ENCODE measurements around the gene RBFOX1.

The RBFOX1 gene

DNA sequence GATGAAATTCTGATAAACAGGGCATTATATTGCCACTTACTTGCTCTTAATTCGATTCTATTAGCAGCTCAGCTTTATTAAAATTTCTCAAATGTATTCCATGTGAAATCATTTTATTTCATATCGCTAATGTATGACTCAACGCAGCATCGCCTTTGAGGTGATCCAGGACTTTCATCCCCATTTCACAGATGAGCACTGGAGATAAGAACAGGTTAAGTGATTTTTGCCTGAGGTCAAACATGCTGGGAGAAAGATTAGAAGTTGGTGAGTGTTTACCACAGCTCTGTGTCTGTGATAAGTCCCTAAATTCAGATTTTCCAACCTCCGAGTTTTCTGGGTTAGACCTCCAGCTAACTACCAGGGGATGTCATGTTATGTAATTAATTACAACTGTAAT, 43.6 kb downstream of the RBFOX1 start:
- no peak for DNase-seq

DNA sequence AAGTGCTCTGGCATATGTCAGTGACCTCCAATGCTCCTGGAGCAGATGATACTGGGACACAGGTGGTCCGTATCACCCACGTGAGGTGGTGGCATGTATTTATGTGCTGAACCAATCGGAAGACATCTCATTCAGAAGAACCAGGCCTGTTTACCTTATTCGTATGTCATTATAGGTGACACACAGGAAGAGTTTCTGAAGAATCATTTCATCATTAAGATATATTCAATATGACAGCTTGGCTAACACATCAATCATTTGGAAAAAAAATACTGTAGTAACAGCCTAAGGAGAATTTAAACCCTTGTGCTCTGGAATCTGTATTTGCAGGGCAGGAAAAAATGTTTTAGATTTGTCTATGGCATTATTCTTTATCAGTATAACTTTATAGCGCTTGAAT, 44.6 kb downstream of the RBFOX1 start:
- no peak for DNase-seq

DNA sequence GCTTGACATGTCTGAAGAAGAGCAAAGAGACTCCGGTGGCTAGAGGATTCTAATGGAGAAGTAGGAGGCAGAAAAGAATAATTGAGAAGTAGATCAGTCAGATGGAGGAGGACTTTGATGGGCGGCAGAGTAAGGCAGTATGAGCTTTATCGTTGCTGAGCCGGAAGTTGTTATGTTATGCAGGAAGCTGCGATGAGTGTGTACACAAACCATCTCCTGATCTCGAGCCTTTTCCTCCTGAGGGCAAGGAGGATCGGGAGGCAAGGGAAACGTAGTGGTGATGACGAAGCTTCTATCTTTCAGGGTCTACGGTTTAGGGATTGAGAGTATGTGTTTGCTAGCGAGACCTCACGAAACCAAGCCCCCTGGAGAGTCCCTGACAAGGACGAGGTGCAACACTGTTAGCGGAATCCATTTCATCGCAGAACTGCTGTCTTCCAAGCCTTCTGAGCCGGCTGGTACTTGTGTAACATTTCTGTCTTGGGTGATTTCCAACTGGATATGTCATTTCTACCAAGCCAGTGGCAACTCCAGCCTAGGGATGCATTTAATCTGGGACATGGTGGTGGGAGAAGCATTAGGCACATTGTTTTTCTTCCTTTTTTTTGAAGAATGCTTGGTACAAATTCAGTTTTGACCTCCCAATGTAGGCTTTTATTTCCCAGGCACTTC, 45.5 kb downstream of the RBFOX1 start:
- DNase-seq = no peak

DNA sequence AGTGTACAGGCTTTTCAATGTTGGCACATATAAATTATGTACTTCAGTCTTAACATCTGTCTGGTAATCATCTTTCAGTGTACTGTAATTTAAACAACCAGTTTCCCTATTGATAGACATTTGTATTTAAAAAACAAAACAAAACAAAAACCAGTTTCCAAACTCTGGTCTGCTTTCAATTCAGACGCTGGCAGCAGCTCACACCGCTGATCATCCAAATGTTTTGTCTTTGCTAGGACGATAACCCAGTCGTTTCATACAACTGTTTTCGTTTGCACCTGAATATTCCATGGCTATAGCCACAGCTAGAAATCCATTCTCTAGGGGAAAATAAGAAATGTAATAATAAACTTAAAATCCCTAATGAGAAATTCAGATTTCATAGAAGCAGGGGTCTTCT, 47.8 kb downstream of the RBFOX1 start:
- no peak for DNase-seq

DNA sequence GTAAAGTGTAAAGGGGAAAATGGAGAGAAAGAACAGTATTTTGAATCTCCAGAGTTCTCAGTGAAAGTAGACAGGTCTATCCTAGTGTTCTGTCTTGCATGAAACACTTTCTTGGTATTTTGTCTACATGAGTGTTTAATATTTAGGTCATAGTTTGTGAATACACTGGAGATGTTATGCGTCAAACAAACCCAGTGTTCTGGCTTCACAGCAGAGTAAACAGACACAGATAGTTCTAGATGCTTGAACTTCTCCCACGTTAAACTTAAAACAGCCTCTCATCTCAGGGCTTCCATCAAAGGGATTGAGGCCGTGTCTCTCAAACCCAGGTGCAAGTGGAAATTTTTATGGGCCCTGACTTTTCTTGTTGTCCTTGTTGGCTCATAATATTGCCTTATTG, 48.3 kb downstream of the RBFOX1 start:
- DNase-seq = no peak

DNA sequence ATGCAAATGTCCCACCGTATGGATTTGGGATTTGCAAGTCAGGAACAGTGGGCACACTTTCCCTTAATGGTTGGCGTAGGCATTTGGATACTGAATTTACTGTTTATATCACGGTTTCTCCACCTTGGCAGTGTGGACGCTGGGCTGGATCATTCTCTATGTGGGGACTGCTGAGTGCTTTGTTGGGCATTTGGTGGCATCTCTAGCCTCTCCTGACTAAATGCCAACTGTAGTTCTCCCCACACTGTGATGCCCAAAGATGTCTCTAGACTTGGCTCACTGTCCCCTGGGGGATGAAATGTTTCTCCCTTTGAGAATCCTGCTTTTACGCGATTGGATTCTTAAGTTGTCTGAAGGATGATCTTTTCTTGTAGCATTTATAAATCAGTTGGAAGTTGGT, 49.0 kb downstream of the RBFOX1 start:
- no peak for DNase-seq

DNA sequence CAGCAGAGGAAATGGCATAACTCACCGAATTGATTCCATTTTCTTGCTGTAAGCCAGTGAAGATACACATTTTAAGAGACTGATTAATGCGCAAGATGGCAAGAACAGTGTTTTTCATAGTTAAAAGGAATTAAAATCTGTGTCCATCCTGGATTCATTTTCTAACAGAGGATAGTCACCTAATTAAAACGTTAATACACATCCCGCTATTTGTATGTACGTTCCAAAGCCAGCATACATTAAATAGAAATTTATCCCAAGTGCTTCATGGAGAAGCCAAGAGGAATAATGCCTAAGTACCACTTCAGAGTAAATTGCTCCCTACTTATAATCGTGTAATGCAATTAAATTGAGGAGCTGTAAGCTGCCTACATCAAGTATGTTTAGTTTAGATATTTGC, 49.9 kb downstream of the RBFOX1 start:
- DNase-seq = no peak

DNA sequence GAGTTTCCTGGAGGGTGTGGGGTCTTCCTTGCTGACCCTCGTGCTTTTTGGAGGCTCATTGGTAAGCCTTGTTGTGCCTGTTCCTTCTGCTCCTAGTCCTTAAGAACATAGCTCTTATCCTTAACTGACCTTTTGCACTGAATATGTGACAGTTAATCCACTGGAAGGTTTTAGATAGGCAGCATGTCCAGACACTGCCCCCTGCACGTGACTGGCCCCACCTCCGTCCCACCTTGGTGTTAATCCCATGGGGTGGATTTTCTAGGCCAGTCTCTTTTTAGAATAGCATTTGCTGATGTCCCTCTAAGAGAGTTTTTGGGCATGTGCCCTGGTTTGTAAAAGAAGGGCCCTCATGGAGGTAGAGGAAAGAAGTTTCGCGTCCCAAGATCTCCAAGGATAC, 58.3 kb downstream of the RBFOX1 start:
- DNase-seq = no peak

DNA sequence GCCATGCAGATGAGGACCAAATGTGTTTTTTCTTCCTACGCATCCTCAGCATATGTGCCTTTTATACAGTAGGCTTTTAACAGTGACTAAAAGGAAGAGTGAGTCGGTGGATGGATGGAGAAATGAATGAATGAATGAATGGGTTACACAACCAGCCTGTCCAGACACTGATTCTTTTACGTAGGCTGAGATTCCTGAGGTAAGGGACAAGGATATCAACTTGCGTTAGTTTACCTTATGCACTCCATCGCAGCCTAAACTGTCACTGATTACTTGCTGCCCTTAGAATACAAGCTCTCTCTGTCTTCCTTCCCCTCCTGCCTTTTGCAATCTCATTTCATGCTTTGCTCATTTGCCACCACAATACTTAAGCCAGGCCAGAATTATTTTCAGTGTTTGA, 59.0 kb downstream of the RBFOX1 start:
- no peak for DNase-seq

DNA sequence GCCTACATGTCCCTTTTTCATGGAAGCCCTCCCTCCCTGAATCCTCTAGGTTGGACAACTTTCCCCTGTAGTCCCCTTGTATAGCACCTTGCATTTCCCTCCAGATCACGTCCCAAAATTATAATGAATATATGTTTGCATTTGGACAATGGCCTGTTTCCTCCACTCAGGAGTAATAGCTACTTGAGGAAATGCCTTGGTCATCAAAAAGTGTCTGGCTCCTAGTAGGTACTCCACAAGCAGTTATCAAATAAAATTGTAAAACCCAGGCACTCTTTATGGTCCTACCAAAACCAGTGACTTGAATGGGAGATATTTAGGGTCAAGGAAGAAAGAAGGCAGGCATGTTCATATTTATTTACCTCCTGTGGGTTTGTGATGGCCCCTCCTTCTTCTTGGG, 59.6 kb downstream of the RBFOX1 start:
- no peak for DNase-seq

DNA sequence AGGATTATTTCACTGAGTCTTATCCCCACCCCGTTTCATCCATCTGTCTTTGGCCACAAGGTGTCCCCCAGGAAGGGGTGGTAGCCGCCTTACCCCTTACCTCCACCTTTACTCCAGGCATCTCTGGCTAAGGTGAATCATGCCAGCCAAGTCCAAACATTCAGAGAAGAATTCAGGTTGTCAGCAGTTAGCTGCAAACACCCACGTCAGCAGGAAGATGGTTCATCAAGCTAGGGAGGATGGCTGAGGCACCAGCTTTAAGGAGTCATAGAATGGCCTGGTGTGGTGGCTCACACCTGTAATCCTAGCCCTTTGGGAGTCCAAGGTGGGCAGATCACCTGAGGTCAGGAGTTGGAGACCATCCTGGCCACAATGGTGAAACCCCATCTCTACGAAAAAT, 61.0 kb downstream of the RBFOX1 start:
- DNase-seq = no peak

DNA sequence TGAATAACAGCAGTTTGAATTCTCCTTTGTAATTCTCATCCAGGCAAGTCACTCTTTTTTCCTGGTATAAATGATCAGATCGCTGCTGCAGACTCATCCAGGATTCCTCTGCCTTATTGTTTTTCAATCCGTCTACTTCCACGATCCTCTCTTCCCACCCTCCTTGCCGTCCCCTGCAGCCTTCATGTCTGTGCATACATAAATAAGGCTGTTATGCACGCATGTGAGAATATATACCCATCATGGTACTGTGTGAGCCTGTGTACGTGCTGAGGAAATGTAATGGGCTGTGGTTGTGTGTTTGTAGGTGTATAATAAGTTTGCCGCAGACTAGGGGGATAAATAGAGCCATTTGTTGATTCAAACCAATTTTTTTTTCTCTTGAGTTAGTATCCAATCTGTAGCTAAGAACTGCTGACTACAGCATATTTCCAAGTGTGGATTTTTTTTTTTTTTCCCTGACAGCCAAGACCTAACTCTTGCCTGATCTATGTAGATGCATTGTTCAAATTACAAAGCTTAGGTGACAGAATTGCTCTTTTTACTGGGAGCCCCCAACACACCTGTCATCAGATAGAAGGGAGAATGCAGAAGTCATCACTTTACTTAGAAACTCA, 62.2 kb downstream of the RBFOX1 start:
- DNase-seq = no peak

DNA sequence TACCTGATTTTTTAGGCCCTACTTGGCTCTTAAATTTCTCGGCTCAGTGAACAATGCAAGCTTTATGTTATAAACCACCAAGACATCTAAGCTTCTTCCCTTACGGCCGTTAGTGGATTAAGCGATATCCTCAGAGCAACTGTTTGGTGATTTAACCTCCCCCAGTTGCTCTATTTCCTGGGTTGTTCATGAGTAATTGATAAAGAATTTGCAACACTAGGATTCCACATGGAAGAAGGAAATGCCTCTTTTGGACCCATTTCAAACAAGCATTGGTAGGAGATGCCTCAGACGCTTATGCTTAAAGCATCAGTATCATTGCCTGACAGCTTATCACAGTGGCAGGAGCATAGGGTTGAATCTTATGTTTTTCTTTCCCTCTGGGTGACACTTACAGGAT, 65.3 kb downstream of the RBFOX1 start:
- no peak for DNase-seq

DNA sequence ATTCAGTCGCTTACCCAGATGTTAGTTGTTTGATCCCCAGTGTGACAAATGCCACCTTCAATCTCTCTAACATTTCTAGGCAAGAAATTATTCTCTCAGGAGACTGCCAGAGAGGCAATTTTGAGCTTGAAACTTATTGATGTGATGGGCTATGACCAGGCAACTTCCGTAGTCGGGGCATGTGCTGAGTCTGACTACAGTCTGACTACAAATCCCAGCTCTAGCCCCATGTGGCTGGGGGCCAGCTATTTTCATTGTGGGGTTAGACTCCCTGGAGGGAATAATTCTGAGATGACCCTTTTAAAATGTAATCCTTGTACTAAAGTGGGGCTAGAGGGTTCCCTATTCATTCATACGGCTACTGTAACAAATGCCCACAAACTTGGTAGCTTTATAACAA, 65.9 kb downstream of the RBFOX1 start:
- no peak for DNase-seq

DNA sequence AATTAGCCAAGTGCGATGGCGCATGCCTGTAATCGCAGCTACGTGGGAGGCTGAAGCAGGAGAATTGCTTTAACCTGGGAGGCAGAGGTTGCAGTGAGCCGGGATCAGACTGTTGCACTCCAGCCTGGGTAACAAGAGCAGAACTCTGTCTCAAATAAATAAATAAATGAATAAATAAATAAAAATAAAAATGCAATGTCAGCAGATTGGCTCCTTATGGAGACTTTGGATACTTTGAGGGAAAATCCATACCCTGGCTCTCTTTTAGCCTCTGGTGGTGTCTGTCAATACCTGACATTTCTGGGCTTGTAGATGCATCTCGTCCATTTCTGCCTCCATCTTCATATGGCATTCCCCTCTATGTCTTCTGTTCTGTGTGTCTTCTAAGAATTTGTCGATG, 66.7 kb downstream of the RBFOX1 start:
- no peak for DNase-seq

DNA sequence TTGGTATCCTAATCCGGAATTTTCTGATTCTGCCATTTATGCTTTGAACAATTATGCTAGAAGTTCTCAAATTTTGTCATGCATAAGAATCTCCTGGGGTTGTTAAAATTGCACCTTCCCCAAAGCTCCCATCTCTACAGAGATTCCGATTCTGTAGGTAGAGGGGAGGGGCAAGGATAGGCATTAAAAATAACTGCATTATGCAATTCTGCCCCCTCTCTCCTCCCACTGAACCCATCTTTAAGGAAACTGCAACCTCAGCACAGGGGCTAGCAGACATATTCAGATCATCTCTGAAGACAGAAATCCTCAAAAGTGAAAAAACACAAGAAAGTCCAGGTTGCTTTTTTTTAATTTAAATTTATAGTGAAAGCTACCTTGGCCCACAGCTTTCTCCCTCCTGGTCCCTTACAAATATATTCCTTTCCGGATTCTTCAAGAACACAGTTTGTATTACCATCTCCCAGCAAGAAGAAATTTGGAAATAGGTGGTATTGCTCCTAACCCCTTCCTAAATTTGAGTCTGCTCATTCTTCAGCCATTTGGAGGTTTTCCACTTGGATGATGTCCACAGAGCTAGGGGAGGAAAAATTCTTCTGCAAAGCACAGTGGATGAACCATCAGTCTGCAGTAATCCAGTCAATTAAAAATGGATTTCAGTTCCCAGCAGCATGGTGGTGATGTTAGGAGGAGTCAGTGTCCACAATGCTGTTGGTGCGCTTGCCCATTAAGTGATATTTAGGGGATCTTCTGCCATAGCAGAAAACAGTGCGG, 67.7 kb downstream of the RBFOX1 start:
- no peak for DNase-seq

DNA sequence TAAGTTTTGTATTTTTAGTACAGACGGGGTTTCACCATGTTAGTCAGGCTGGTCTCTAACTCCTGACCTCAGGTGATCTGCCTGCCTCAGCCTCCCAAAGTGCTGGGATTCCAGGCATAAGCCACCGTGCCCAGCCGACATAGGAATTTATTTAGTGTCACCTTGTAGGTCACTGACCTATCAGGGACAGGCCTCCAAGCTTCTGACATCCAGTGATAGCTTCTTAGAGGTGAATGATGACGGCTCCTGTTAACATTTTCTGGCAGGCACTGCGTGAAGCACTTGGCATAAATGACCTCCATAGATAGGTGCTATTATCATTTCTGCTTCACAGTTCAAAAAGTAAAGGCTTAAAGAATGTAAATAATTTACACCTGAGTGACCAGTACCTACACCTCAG, 71.6 kb downstream of the RBFOX1 start:
- DNase-seq = no peak

DNA sequence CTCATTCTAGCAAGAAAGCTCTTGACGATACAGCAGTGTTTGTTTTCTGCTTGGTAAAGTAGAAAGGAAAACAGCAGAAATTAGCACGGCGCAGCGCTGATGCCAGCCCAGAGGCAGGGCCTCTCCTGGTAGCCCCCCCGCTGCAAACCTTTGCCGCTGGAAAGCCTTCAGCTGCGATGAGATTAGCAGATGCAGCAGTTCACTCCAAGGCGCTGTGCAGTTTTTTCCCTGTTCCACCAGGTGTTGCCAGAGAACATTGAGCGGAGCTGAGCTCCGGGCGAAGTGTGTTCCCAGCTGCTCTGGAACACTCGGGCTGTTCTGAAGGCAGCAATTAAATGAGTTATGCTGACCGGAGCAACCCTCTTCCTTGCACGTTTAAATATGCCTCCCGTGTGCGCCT, 72.5 kb downstream of the RBFOX1 start:
- no peak for DNase-seq

DNA sequence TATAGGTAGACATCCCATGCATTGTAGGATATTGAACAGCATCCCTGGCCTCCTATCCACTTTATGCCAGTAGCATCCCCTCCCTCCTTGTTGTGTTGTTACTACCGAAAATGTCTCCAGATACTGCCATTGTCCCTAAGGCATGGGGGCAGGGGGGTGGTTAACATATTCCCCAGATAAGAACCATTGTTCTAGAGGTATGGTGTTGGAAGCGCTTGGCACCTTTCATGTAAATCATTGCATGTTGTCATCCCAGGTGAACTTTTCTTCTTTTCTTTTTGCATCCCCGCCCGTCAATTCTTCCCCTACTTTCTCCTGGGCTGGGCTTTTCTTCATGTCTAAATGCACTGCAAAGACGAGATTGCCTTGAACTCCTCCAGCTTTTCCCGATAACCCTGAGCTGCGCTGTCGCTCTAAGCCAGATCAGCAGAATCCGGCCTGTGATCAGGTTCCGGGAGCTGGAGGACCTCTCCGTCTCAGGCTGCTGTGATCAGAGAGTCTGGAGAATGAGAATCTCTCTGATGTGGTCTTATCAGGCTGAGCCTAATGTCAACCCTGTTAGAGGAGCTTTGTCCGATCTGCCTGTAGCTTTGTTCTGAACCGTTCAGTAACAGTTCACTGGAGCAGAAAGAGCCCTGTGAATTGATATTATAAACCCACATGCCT, 76.2 kb downstream of the RBFOX1 start:
- DNase-seq = no peak

DNA sequence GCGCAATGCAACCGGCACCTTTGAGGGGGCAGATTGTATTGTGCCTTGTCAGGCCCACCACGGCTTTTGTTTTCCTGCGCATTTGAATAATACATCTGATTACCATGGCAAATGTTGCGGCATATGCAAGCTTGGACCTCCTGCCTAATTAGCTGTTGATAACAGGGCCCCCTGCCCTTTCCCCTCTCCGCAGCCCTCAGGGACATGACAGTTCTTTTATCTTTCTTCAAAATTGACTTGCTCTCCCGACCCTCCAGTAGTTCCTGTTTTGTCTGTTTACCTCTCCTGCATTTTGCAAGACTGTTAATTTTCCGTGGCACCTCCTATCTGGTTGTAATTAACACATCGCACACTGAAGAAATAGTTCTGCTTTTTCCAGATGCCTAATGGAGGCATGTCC, 86.8 kb downstream of the RBFOX1 start:
- no peak for DNase-seq

DNA sequence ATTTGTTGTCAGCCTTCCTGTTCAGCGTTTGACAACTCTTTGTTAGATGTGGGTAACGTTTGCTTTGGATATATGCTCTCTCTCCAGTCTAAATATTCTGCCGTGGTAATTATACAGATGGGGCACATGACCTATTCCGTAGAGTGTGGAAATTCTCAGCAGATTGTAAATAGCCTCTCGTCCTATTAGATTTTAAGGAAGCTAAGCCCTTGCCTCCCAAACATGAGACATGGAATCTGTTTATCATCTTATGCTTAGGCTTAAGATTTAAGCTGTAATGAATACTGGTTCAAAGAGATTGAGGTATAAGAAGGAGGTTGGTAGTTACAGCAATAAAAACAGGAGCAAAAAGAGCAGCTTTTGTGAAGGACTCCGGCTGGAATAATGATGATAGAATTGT, 87.4 kb downstream of the RBFOX1 start:
- no peak for DNase-seq

DNA sequence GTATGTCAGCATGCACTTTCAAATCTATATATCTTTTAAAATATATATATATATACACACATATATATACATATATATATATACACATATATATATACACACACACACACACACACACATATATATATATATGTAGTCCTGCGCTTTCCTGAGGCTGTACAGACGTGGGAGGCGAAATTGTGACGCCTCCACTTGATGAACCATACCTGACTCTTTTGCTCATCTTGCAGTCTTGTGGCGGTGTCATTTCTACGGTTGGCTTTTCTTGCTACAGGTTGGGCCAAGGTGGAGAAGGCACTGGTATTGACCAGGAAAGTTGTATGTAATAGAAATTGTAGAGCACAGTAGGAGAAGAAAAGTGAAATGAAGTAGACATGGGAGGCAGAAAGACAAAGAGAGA, 88.2 kb downstream of the RBFOX1 start:
- DNase-seq = no peak

DNA sequence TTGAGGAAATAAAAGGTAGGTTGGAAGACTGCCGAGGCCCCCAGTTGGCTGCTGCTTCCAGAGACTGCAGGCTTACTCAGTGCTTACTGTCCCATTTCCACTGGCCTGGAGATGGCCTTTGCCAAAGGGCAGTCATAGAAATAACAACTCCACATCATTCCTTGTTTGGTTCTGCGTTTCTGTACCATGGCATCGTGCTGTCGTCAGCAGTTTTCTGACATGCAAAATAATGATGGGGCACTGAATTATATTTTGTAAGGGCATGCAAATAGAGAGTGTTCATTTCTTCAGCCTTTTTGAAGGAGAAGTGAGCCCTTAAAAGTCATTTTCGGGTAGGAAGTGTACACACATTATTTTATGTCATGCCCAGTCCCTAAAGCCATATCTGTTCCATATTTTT, 88.9 kb downstream of the RBFOX1 start:
- DNase-seq = no peak

Data from Kasumi-1 (cell line).